GM12892 (cell line): ENCODE results near the gene RFT1.

Experiments used
- DNase-seq: peaks from one replicate; pipeline ENCODE4 v3.0.0; 2011; ENCODE audit not compliant: insufficient read length
- FAIRE-seq: peaks from 2 replicates; lab custom pipeline; 2011; peaks lifted over from hg19 to GRCh38; lab: Jason Lieb, UNC
- POLR2A ChIP-seq: IDR thresholded peaks from 2 replicates; pipeline ENCODE4 v1.6.1; 2011; ENCODE audit warnings: low read depth, low read length, control low read depth
- POLR2AphosphoS5 ChIP-seq: IDR thresholded peaks from 2 replicates; pipeline ENCODE4 v1.6.1; 2011; ENCODE audit warnings: low read depth, low read length, control low read depth
- TAF1 ChIP-seq: IDR thresholded peaks from 2 replicates; pipeline ENCODE4 v1.6.1; 2011; ENCODE audit warnings: low read depth, mild to moderate bottlenecking, control low read depth, low read length, borderline replicate concordance

Gene RFT1

DNA sequence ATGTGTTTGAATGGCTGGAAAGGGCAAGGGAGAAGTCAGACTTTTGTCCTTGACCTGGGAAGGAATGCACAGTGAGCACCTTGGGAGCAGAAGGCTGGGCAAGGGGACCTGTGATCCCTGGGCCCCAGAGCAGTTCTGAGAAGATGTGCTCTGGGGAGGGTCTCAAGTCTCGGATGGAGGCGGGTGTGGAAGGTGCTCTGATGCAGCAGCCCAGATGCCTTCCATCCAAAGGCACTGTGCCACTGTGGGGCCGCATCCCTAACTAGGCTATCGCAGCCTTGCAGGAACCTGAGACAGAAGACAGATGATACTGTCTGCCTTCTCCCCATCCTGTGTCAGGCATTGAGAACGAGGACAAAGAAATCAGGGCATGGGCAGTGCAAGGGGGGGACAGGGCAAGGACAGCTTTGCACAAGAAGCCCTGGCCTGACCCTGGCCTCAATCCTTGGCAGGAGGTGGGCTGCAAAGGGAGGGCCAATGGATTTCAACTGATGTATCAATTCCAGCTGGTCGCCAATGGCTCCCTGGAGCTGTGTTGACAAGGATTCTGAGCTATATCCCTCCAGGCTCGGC, 16.2 kb upstream of the RFT1 start:
- DNase-seq (no peak), FAIRE-seq (no peak)
- TF ChIP-seq TAF1 (no peak), POLR2A (no peak), POLR2AphosphoS5 (no peak)

GRCh38 chr3:53145713-53146080, 15.5 kb upstream of the RFT1 start:
- FAIRE-seq (no peak), DNase-seq (no peak)
- TF ChIP-seq POLR2A, result no peak
- no peak for TF ChIP-seq POLR2AphosphoS5
- TF ChIP-seq TAF1, result no peak

GRCh38 chr3:53144862-53145712, 14.9 kb upstream of the RFT1 start:
- FAIRE-seq (no peak), DNase-seq (no peak)
- TF ChIP-seq TAF1, result no peak
- TF ChIP-seq POLR2A, result no peak
- TF ChIP-seq POLR2AphosphoS5, result no peak

DNA sequence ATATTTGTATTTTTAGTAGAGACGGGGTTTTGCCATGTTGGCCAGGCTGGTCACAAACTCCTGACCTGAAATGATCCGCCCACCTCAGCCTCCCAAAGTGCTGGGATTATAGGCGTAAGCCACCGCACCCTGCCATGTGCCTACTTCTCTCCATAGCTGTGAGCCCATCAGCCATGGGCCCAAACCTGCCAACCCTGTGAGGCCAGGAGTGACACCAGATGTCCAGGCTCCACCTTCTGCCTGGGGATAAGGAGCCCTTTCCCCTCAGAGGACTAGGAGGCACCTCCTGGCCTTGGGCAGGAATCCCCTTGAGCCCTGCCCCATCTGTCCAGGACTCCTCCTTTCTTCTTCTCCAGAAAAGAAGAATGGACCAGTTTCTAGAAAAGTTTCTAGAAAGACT, 14.2 kb upstream of the RFT1 start:
- TF ChIP-seq TAF1 (no peak), POLR2AphosphoS5 (no peak), POLR2A (no peak)
- no peak for DNase-seq
- no peak for FAIRE-seq

DNA sequence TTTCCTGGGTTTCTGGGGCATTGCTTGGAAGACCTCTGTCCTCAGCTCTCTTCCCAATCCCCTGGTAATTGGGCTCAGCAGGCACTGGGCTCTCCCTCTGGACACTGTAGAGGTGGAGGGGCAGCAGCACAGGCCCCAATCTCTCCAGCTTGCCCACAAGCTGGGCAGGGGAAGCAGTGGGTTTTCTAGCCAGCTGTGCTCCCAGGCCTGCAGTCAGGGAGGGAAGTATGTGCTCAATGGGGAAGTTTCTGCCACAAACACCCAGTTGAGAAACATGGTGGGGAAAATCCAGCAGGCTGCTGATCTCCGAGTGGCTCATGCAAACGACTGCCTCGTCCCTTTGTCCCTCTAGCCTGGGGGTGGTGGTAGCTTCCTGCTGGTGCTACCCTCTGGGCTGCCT, 12.8 kb upstream of the RFT1 start:
- TF ChIP-seq POLR2A, result no peak
- TF ChIP-seq TAF1, result no peak
- no peak for TF ChIP-seq POLR2AphosphoS5
- DNase-seq, result no peak
- no peak for FAIRE-seq

- TF ChIP-seq POLR2AphosphoS5 (no peak), TAF1 (no peak), POLR2A (no peak)
- DNase-seq (no peak), FAIRE-seq (no peak)
Observed at GRCh38 chr3:53140847-53141845, 10.9 kb upstream of the RFT1 start.

- DNase-seq, result no peak
- peak; percentile 72 for FAIRE-seq
- TF ChIP-seq POLR2AphosphoS5 (no peak), TAF1 (no peak), POLR2A (no peak)
Observed at GRCh38 chr3:53139906-53140846, 9.9 kb upstream of the RFT1 start.

- FAIRE-seq (no peak), DNase-seq (no peak)
- TF ChIP-seq TAF1 (no peak), POLR2AphosphoS5 (no peak), POLR2A (no peak)
Observed at GRCh38 chr3:53137835-53138446, 7.7 kb upstream of the RFT1 start.

- no peak for TF ChIP-seq TAF1
- no peak for TF ChIP-seq POLR2A
- no peak for TF ChIP-seq POLR2AphosphoS5
- no peak for FAIRE-seq
- no peak for DNase-seq
Observed at GRCh38 chr3:53137221-53137620, 7.0 kb upstream of the RFT1 start.
